ENCODE results near the gene WDR13.
A peak's percentile ranks its signal among the peaks of the same experiment; 100 is the strongest.

The WDR13 gene

GRCh38 chrX:48601741-48602394, 4.6 kb downstream of the WDR13 start:
- DNase-seq (ENCODE audit: low spot score in 2 of 2) (no peak), ATAC-seq (replicated peaks; ENCODE audit: extremely low read depth, poor library complexity, severe bottlenecking) (no peak)
- Mint-ChIP-seq H3K27ac (ENCODE audit: low read depth) (no peak overlapping the region), H3K4me1 (peaks cover 17% of the 10 kb centered on the region), H3K4me3 (no peak overlapping the region), H3K27me3 (no peaks in the 10 kb centered on the region), H3K36me3 (ENCODE audit: insufficient read depth) (peaks cover 22% of the 10 kb centered on the region), H3K9me3 (no peaks in the 10 kb centered on the region)

- Mint-ChIP-seq H3K4me1 (no peaks in the 10 kb centered on the region), H3K4me3 (no peak overlapping the region), H3K9me3 (no peaks in the 10 kb centered on the region), H3K36me3 (ENCODE audit: insufficient read depth) (peaks cover 6% of the 10 kb centered on the region), H3K27ac (ENCODE audit: low read depth) (no peak overlapping the region), H3K27me3 (no peaks in the 10 kb centered on the region)
- no peak for DNase-seq (ENCODE audit: low spot score in 2 of 2)
- ATAC-seq (replicated peaks; ENCODE audit: extremely low read depth, poor library complexity, severe bottlenecking) = no peak
These were observed 7.4 kb downstream of the WDR13 start for GRCh38 chrX:48604701-48605100.

- no peaks in the 10 kb centered on the region for H3K4me1 Mint-ChIP-seq
- H3K27ac Mint-ChIP-seq (ENCODE audit: low read depth) = no peak overlapping the region
- no peak for ATAC-seq (replicated peaks; ENCODE audit: extremely low read depth, poor library complexity, severe bottlenecking)
These were observed 8.8 kb downstream of the WDR13 start for GRCh38 chrX:48606091-48606490.

GRCh38 chrX:48611703-48612102, 14.4 kb downstream of the WDR13 start:
- Mint-ChIP-seq H3K4me1 (no peaks in the 10 kb centered on the region), H3K27ac (ENCODE audit: low read depth) (no peak overlapping the region), H3K4me3 (no peak overlapping the region), H3K9me3 (no peaks in the 10 kb centered on the region), H3K27me3 (no peaks in the 10 kb centered on the region), H3K36me3 (ENCODE audit: insufficient read depth) (no peaks in the 10 kb centered on the region)
- no peak for DNase-seq (ENCODE audit: low spot score in 2 of 2)
- ATAC-seq (replicated peaks; ENCODE audit: extremely low read depth, poor library complexity, severe bottlenecking) = no peak

More at GRCh38 chrX:48606091-48606490, 8.8 kb downstream of the WDR13 start:
- H3K27me3 Mint-ChIP-seq = no peaks in the 10 kb centered on the region
- H3K36me3 Mint-ChIP-seq (ENCODE audit: insufficient read depth) = peaks cover 5% of the 10 kb centered on the region
- H3K4me3 Mint-ChIP-seq = no peak overlapping the region
- no peak for DNase-seq (ENCODE audit: low spot score in 2 of 2)
- no peaks in the 10 kb centered on the region for H3K9me3 Mint-ChIP-seq

GRCh38 chrX:48613502-48614160, 16.3 kb downstream of the WDR13 start:
- H3K9me3 Mint-ChIP-seq = no peaks in the 10 kb centered on the region
- no peaks in the 10 kb centered on the region for H3K36me3 Mint-ChIP-seq (ENCODE audit: insufficient read depth)
- ATAC-seq (replicated peaks; ENCODE audit: extremely low read depth, poor library complexity, severe bottlenecking) (no peak), DNase-seq (ENCODE audit: low spot score in 2 of 2) (no peak)
- H3K4me3 Mint-ChIP-seq = no peak overlapping the region
- no peaks in the 10 kb centered on the region for H3K4me1 Mint-ChIP-seq
- no peak overlapping the region for H3K27ac Mint-ChIP-seq (ENCODE audit: low read depth)
- no peaks in the 10 kb centered on the region for H3K27me3 Mint-ChIP-seq

GRCh38 chrX:48616576-48616975, 19.3 kb downstream of the WDR13 start:
- Mint-ChIP-seq H3K4me3 (no peak overlapping the region), H3K36me3 (ENCODE audit: insufficient read depth) (no peaks in the 10 kb centered on the region)

GRCh38 chrX:48617542-48618340, 20.4 kb downstream of the WDR13 start:
- Mint-ChIP-seq H3K27me3 (no peaks in the 10 kb centered on the region), H3K27ac (ENCODE audit: low read depth) (no peak overlapping the region), H3K4me1 (no peaks in the 10 kb centered on the region), H3K36me3 (ENCODE audit: insufficient read depth) (no peaks in the 10 kb centered on the region), H3K4me3 (no peak overlapping the region), H3K9me3 (no peaks in the 10 kb centered on the region)
- ATAC-seq (replicated peaks; ENCODE audit: extremely low read depth, poor library complexity, severe bottlenecking) (no peak), DNase-seq (ENCODE audit: low spot score in 2 of 2) (no peak)

More at GRCh38 chrX:48616576-48616975, 19.3 kb downstream of the WDR13 start:
- ATAC-seq (replicated peaks; ENCODE audit: extremely low read depth, poor library complexity, severe bottlenecking) (no peak), DNase-seq (ENCODE audit: low spot score in 2 of 2) (no peak)
- no peak overlapping the region for H3K27ac Mint-ChIP-seq (ENCODE audit: low read depth)
- no peaks in the 10 kb centered on the region for H3K27me3 Mint-ChIP-seq
- no peaks in the 10 kb centered on the region for H3K9me3 Mint-ChIP-seq
- H3K4me1 Mint-ChIP-seq = no peaks in the 10 kb centered on the region

GRCh38 chrX:48626401-48627298, 29.4 kb downstream of the WDR13 start:
- H3K9me3 Mint-ChIP-seq = no peaks in the 10 kb centered on the region
- H3K27me3 Mint-ChIP-seq = no peaks in the 10 kb centered on the region
- H3K4me3 Mint-ChIP-seq = no peak overlapping the region
- no peak overlapping the region for H3K27ac Mint-ChIP-seq (ENCODE audit: low read depth)
- DNase-seq (ENCODE audit: low spot score in 2 of 2) = no peak
- H3K36me3 Mint-ChIP-seq (ENCODE audit: insufficient read depth) = no peaks in the 10 kb centered on the region
- no peak for ATAC-seq (replicated peaks; ENCODE audit: extremely low read depth, poor library complexity, severe bottlenecking)
- no peaks in the 10 kb centered on the region for H3K4me1 Mint-ChIP-seq

- no peaks in the 10 kb centered on the region for H3K9me3 Mint-ChIP-seq
- DNase-seq (ENCODE audit: low spot score in 2 of 2) (peak; percentile 34 to 72), ATAC-seq (replicated peaks; ENCODE audit: extremely low read depth, poor library complexity, severe bottlenecking) (peak; percentile 78)
- no peaks in the 10 kb centered on the region for H3K4me1 Mint-ChIP-seq
- no peak overlapping the region for H3K27ac Mint-ChIP-seq (ENCODE audit: low read depth)
- H3K4me3 Mint-ChIP-seq = no peak overlapping the region
- no peaks in the 10 kb centered on the region for H3K27me3 Mint-ChIP-seq
- peaks cover 1% of the 10 kb centered on the region for H3K36me3 Mint-ChIP-seq (ENCODE audit: insufficient read depth)
These were observed 34.2 kb downstream of the WDR13 start for GRCh38 chrX:48631376-48632090.

- no peaks in the 10 kb centered on the region for H3K27me3 Mint-ChIP-seq
- no peaks in the 10 kb centered on the region for H3K4me1 Mint-ChIP-seq
- DNase-seq (ENCODE audit: low spot score in 2 of 2) = no peak
- no peak overlapping the region for H3K27ac Mint-ChIP-seq (ENCODE audit: low read depth)
- H3K4me3 Mint-ChIP-seq = no peak overlapping the region
- no peaks in the 10 kb centered on the region for H3K9me3 Mint-ChIP-seq
- H3K36me3 Mint-ChIP-seq (ENCODE audit: insufficient read depth) = peaks cover 1% of the 10 kb centered on the region
- ATAC-seq (replicated peaks; ENCODE audit: extremely low read depth, poor library complexity, severe bottlenecking) = no peak
These were observed 34.9 kb downstream of the WDR13 start for GRCh38 chrX:48632207-48632606.

- Mint-ChIP-seq H3K36me3 (ENCODE audit: insufficient read depth) (peaks cover 3% of the 10 kb centered on the region), H3K27me3 (no peaks in the 10 kb centered on the region), H3K27ac (ENCODE audit: low read depth) (no peak overlapping the region), H3K9me3 (no peaks in the 10 kb centered on the region), H3K4me3 (no peak overlapping the region), H3K4me1 (no peaks in the 10 kb centered on the region)
- DNase-seq (ENCODE audit: low spot score in 2 of 2) (no peak), ATAC-seq (replicated peaks; ENCODE audit: extremely low read depth, poor library complexity, severe bottlenecking) (no peak)
These were observed 39.0 kb downstream of the WDR13 start for GRCh38 chrX:48636301-48636700.

- DNase-seq (ENCODE audit: low spot score in 2 of 2) (no peak), ATAC-seq (replicated peaks; ENCODE audit: extremely low read depth, poor library complexity, severe bottlenecking) (no peak)
- no peaks in the 10 kb centered on the region for H3K9me3 Mint-ChIP-seq
- no peaks in the 10 kb centered on the region for H3K27me3 Mint-ChIP-seq
- peaks cover 3% of the 10 kb centered on the region for H3K36me3 Mint-ChIP-seq (ENCODE audit: insufficient read depth)
- no peak overlapping the region for H3K4me3 Mint-ChIP-seq
- H3K4me1 Mint-ChIP-seq = no peaks in the 10 kb centered on the region
- H3K27ac Mint-ChIP-seq (ENCODE audit: low read depth) = no peak overlapping the region
These were observed 39.5 kb downstream of the WDR13 start for GRCh38 chrX:48636776-48637175.

Measured in central memory CD8-positive, alpha-beta T cell (primary cell).